ENCODE data around the gene TMEM161A.

DNA sequence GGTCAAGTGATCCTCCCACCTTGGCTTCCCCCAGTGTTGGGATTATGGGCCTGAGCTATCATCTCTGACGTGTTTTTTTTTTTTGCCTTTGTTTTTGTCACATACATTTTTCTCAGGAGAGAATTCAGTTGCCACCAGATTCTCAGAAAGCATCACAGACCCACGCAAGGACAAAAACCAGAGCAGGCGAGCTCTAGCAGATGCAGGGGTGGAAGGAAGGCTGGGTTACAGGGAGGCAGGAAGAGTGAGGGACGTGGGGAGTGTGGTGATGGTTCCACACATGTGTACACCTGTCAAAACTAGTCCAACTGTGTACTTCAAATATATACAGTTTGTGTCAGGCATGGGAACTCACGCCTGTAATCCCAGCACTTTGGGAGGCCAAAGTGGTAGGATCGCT lies 4.3 kb downstream of the TMEM161A start:
- TF ChIP-seq, protein P1, sequence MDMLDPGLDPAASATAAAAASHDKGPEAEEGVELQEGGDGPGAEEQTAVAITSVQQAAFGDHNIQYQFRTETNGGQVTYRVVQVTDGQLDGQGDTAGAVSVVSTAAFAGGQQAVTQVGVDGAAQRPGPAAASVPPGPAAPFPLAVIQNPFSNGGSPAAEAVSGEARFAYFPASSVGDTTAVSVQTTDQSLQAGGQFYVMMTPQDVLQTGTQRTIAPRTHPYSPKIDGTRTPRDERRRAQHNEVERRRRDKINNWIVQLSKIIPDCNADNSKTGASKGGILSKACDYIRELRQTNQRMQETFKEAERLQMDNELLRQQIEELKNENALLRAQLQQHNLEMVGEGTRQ (CRISPR knock-in tag; IDR thresholded peaks at IDR 0.05) = no peak
- TF ChIP-seq CREB1 (CRISPR knock-in tag; IDR thresholded peaks at IDR 0.05) = no peak
- no peak for TF ChIP-seq CTCF (IDR thresholded peaks at IDR 0.05)
- no peak for TF ChIP-seq PREB (CRISPR knock-in tag; IDR thresholded peaks at IDR 0.05; ENCODE audit: borderline replicate concordance)
- TF ChIP-seq NR2C2 (CRISPR knock-in tag; IDR thresholded peaks at IDR 0.05) = no peak
- TF ChIP-seq, protein P2, sequence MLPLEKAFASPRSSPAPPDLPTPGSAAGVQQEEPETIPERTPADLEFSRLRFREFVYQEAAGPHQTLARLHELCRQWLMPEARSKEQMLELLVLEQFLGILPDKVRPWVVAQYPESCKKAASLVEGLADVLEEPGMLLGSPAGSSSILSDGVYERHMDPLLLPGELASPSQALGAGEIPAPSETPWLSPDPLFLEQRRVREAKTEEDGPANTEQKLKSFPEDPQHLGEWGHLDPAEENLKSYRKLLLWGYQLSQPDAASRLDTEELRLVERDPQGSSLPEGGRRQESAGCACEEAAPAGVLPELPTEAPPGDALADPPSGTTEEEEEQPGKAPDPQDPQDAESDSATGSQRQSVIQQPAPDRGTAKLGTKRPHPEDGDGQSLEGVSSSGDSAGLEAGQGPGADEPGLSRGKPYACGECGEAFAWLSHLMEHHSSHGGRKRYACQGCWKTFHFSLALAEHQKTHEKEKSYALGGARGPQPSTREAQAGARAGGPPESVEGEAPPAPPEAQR (CRISPR knock-in tag; IDR thresholded peaks at IDR 0.05) = no peak
- TF ChIP-seq, protein P3, sequence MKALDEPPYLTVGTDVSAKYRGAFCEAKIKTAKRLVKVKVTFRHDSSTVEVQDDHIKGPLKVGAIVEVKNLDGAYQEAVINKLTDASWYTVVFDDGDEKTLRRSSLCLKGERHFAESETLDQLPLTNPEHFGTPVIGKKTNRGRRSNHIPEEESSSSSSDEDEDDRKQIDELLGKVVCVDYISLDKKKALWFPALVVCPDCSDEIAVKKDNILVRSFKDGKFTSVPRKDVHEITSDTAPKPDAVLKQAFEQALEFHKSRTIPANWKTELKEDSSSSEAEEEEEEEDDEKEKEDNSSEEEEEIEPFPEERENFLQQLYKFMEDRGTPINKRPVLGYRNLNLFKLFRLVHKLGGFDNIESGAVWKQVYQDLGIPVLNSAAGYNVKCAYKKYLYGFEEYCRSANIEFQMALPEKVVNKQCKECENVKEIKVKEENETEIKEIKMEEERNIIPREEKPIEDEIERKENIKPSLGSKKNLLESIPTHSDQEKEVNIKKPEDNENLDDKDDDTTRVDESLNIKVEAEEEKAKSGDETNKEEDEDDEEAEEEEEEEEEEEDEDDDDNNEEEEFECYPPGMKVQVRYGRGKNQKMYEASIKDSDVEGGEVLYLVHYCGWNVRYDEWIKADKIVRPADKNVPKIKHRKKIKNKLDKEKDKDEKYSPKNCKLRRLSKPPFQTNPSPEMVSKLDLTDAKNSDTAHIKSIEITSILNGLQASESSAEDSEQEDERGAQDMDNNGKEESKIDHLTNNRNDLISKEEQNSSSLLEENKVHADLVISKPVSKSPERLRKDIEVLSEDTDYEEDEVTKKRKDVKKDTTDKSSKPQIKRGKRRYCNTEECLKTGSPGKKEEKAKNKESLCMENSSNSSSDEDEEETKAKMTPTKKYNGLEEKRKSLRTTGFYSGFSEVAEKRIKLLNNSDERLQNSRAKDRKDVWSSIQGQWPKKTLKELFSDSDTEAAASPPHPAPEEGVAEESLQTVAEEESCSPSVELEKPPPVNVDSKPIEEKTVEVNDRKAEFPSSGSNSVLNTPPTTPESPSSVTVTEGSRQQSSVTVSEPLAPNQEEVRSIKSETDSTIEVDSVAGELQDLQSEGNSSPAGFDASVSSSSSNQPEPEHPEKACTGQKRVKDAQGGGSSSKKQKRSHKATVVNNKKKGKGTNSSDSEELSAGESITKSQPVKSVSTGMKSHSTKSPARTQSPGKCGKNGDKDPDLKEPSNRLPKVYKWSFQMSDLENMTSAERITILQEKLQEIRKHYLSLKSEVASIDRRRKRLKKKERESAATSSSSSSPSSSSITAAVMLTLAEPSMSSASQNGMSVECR (CRISPR knock-in tag; IDR thresholded peaks at IDR 0.05; ENCODE audit: borderline replicate concordance) = no peak
- TF ChIP-seq, protein P4, sequence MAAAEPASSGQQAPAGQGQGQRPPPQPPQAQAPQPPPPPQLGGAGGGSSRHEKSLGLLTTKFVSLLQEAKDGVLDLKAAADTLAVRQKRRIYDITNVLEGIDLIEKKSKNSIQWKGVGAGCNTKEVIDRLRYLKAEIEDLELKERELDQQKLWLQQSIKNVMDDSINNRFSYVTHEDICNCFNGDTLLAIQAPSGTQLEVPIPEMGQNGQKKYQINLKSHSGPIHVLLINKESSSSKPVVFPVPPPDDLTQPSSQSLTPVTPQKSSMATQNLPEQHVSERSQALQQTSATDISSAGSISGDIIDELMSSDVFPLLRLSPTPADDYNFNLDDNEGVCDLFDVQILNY (CRISPR knock-in tag; IDR thresholded peaks at IDR 0.05) = no peak
- no peak for TF ChIP-seq CREM (CRISPR knock-in tag; IDR thresholded peaks at IDR 0.05)
- TF ChIP-seq ESRRA (CRISPR knock-in tag; IDR thresholded peaks at IDR 0.05; ENCODE audit: borderline replicate concordance) = no peak
